ENCODE measurements around the gene CYP4F22. TPM values are rescaled to one million over a fixed set of nuclear protein-coding genes. Genes with fewer than 3 reads are reported as not detected.

Gene CYP4F22
- total RNA-seq, 1 donor from 2014 or later: not detected

DNA sequence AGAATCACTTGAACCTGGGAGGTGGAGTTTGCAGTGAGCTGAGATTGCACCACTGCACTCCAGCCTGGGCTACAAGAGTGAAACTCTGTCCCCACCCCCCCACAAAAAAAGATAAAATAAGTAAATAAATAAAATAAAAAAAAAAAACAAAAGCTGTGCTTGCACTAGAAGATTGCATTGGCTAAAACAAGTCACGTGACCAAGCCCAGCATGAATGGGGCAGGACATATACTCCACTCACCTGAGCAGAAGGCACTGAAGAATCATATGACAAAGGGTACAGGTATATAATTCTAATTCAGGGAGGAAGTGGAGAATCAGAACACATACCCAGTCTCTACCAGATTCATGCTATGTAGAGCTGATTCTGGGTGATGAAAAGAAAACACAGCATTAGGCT is 36.6 kb downstream of the CYP4F22 start:
- no peaks in the 10 kb centered on the region for H3K36me3 Mint-ChIP-seq (ENCODE audit: unreplicated experiment)
- H3K9me3 Mint-ChIP-seq (ENCODE audit: unreplicated experiment): peaks cover 4% of the 10 kb centered on the region
- no peak overlapping the region for H3K27ac Mint-ChIP-seq (ENCODE audit: unreplicated experiment)
- no peak for DNase-seq
- peaks cover 3% of the 10 kb centered on the region for H3K27me3 Mint-ChIP-seq (ENCODE audit: unreplicated experiment)
- peaks cover 3% of the 10 kb centered on the region for H3K4me1 Mint-ChIP-seq (ENCODE audit: low read depth, unreplicated experiment)
- TF ChIP-seq, protein P1, sequence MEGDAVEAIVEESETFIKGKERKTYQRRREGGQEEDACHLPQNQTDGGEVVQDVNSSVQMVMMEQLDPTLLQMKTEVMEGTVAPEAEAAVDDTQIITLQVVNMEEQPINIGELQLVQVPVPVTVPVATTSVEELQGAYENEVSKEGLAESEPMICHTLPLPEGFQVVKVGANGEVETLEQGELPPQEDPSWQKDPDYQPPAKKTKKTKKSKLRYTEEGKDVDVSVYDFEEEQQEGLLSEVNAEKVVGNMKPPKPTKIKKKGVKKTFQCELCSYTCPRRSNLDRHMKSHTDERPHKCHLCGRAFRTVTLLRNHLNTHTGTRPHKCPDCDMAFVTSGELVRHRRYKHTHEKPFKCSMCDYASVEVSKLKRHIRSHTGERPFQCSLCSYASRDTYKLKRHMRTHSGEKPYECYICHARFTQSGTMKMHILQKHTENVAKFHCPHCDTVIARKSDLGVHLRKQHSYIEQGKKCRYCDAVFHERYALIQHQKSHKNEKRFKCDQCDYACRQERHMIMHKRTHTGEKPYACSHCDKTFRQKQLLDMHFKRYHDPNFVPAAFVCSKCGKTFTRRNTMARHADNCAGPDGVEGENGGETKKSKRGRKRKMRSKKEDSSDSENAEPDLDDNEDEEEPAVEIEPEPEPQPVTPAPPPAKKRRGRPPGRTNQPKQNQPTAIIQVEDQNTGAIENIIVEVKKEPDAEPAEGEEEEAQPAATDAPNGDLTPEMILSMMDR (IDR thresholded peaks at IDR 0.05; ENCODE audit: partially characterized antibody, unreplicated experiment): no peak
- no peak overlapping the region for H3K4me3 Mint-ChIP-seq (ENCODE audit: unreplicated experiment)

DNA sequence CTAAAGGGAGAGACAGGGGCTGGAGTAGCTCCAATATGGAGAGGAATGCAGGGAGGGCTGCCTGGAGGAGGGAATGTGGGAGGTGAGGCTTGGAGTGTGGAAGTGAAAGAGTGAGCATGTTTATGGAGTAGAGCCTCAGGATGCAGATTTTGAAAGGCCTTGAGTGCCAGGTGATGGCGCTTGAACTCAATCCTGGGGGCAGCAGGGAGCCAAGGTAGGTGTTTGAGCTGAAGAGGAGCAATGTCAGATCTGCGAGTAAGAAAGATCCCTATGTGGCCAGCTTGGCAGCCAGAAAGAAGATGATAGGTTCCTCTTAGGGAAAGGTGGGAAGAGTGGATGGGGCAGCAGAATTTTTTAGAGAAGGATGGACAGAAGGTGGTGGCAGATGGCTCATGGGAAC is 40.3 kb downstream of the CYP4F22 start:
- Mint-ChIP-seq H3K36me3 (ENCODE audit: unreplicated experiment) (no peaks in the 10 kb centered on the region), H3K4me3 (ENCODE audit: unreplicated experiment) (no peak overlapping the region), H3K4me1 (ENCODE audit: low read depth, unreplicated experiment) (peaks cover 3% of the 10 kb centered on the region), H3K27ac (ENCODE audit: unreplicated experiment) (no peak overlapping the region), H3K9me3 (ENCODE audit: unreplicated experiment) (peaks cover 6% of the 10 kb centered on the region), H3K27me3 (ENCODE audit: unreplicated experiment) (peaks cover 5% of the 10 kb centered on the region)
- DNase-seq: no peak
- TF ChIP-seq, protein P1 (IDR thresholded peaks at IDR 0.05; ENCODE audit: partially characterized antibody, unreplicated experiment): no peak

DNA sequence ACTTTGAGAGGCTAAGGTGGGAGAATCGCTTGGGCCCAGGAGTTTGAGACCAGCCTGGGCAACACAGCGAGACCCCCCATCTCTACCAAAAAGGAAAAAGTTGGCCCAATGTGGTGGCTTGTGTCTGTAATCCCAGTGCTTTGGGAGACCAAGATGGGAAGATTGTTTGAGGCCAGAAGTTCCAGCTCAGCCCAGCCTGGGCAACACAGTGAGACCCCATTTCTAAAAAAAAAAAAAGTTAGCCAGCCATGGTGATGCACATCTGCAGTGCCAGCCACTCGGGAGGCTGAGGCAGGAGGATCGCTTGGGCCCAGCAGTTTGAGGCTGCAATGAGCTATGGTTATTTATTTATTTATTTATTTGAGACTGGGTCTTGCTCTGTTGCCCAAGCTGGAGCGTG is 41.3 kb downstream of the CYP4F22 start:
- DNase-seq: no peak
- Mint-ChIP-seq H3K9me3 (ENCODE audit: unreplicated experiment) (peaks cover 8% of the 10 kb centered on the region), H3K27ac (ENCODE audit: unreplicated experiment) (no peak overlapping the region), H3K36me3 (ENCODE audit: unreplicated experiment) (no peaks in the 10 kb centered on the region), H3K4me3 (ENCODE audit: unreplicated experiment) (no peak overlapping the region), H3K4me1 (ENCODE audit: low read depth, unreplicated experiment) (peaks cover 3% of the 10 kb centered on the region), H3K27me3 (ENCODE audit: unreplicated experiment) (peaks cover 7% of the 10 kb centered on the region)
- TF ChIP-seq, protein P1 (IDR thresholded peaks at IDR 0.05; ENCODE audit: partially characterized antibody, unreplicated experiment): no peak

DNA sequence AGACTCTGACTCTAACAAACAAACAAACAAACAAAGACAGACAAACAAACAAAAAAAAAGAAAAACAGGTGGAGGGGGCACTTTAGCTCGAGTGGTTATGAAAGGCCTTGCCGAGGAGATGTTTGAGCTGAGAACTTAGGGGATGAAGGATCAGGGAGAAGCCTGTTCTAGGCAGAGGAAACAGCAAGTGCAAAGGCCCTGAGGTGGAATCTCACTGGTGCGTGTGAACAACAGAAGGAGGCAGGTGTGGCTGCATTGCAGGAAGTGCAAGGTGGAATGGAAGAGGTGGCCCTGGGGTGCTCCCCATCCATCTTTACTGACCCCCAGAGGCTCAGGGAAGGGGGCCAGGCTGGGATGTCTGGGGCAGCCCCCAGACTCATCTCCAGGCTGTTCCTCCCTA is 41.9 kb downstream of the CYP4F22 start:
- Mint-ChIP-seq H3K9me3 (ENCODE audit: unreplicated experiment) (peaks cover 8% of the 10 kb centered on the region), H3K36me3 (ENCODE audit: unreplicated experiment) (no peaks in the 10 kb centered on the region), H3K27ac (ENCODE audit: unreplicated experiment) (no peak overlapping the region), H3K4me3 (ENCODE audit: unreplicated experiment) (peak overlapping the region; percentile 27), H3K27me3 (ENCODE audit: unreplicated experiment) (peaks cover 7% of the 10 kb centered on the region), H3K4me1 (ENCODE audit: low read depth, unreplicated experiment) (peaks cover 3% of the 10 kb centered on the region)
- TF ChIP-seq, protein P1 (IDR thresholded peaks at IDR 0.05; ENCODE audit: partially characterized antibody, unreplicated experiment): no peak
- DNase-seq: no peak

DNA sequence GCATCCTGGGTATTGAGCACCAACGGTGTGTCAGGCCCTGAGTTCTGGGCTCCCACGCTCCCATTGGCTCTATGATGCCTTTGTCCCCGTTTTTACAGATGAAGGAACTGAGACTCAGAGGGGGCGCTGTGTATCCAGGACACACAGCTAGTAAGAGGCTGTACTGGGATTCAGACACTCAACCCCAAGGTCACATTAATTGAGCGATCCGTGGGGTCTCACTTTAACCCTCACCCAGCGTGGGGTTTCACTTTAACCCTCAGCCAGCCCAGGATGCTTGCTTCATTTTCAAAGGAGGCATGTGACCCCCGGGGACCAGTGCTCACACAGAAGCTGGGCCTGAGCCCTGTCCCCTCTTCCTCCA is 42.6 kb downstream of the CYP4F22 start:
- Mint-ChIP-seq H3K4me1 (ENCODE audit: low read depth, unreplicated experiment) (peaks cover 3% of the 10 kb centered on the region), H3K27ac (ENCODE audit: unreplicated experiment) (no peak overlapping the region), H3K9me3 (ENCODE audit: unreplicated experiment) (peaks cover 8% of the 10 kb centered on the region), H3K4me3 (ENCODE audit: unreplicated experiment) (peak overlapping the region; percentile 52), H3K27me3 (ENCODE audit: unreplicated experiment) (peaks cover 7% of the 10 kb centered on the region), H3K36me3 (ENCODE audit: unreplicated experiment) (no peaks in the 10 kb centered on the region)
- no peak for DNase-seq
- TF ChIP-seq, protein P1 (IDR thresholded peaks at IDR 0.05; ENCODE audit: partially characterized antibody, unreplicated experiment): no peak
